ENCODE data around the gene CDC20. TPM values are rescaled to one million over a fixed set of nuclear protein-coding genes. Genes with fewer than 3 reads are reported as not detected.

The CDC20 gene
- total and polyA plus RNA-seq, 10 of the 15 experiments (the other 5 are each of a cell fraction or from before 2014, with no cell fraction given), result 36.3 to 347 (median 150) TPM

- TF ChIP-seq ZBTB40 (IDR thresholded peaks at IDR 0.05; ENCODE audit: borderline replicate concordance) (no peak), TAF1 (IDR thresholded peaks at IDR 0.05; ENCODE audit: borderline replicate concordance, low read depth, low read length) (no peak), MYC (IDR thresholded peaks at IDR 0.05; ENCODE audit: insufficient read depth, insufficient read length, insufficient replicate concordance, low read length, severe bottlenecking) (no peak), ZNF24 (IDR thresholded peaks at IDR 0.05) (no peak), SP1 (IDR thresholded peaks at IDR 0.05; ENCODE audit: low read depth, low read length) (no peak), HSF1 (IDR thresholded peaks at IDR 0.05; ENCODE audit: low read depth, low read length) (no peak), RUNX3 (IDR thresholded peaks at IDR 0.05; ENCODE audit: low read length) (peak; percentile 30; the same call in 1 of the 2 replicates), TCF7 (IDR thresholded peaks at IDR 0.05; ENCODE audit: borderline replicate concordance) (no peak)
- TF ChIP-seq, protein P1, sequence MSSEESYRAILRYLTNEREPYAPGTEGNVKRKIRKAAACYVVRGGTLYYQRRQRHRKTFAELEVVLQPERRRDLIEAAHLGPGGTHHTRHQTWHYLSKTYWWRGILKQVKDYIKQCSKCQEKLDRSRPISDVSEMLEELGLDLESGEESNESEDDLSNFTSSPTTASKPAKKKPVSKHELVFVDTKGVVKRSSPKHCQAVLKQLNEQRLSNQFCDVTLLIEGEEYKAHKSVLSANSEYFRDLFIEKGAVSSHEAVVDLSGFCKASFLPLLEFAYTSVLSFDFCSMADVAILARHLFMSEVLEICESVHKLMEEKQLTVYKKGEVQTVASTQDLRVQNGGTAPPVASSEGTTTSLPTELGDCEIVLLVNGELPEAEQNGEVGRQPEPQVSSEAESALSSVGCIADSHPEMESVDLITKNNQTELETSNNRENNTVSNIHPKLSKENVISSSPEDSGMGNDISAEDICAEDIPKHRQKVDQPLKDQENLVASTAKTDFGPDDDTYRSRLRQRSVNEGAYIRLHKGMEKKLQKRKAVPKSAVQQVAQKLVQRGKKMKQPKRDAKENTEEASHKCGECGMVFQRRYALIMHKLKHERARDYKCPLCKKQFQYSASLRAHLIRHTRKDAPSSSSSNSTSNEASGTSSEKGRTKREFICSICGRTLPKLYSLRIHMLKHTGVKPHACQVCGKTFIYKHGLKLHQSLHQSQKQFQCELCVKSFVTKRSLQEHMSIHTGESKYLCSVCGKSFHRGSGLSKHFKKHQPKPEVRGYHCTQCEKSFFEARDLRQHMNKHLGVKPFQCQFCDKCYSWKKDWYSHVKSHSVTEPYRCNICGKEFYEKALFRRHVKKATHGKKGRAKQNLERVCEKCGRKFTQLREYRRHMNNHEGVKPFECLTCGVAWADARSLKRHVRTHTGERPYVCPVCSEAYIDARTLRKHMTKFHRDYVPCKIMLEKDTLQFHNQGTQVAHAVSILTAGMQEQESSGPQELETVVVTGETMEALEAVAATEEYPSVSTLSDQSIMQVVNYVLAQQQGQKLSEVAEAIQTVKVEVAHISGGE (CRISPR knock-in tag; IDR thresholded peaks at IDR 0.05), result no peak
- TF ChIP-seq, protein P2, sequence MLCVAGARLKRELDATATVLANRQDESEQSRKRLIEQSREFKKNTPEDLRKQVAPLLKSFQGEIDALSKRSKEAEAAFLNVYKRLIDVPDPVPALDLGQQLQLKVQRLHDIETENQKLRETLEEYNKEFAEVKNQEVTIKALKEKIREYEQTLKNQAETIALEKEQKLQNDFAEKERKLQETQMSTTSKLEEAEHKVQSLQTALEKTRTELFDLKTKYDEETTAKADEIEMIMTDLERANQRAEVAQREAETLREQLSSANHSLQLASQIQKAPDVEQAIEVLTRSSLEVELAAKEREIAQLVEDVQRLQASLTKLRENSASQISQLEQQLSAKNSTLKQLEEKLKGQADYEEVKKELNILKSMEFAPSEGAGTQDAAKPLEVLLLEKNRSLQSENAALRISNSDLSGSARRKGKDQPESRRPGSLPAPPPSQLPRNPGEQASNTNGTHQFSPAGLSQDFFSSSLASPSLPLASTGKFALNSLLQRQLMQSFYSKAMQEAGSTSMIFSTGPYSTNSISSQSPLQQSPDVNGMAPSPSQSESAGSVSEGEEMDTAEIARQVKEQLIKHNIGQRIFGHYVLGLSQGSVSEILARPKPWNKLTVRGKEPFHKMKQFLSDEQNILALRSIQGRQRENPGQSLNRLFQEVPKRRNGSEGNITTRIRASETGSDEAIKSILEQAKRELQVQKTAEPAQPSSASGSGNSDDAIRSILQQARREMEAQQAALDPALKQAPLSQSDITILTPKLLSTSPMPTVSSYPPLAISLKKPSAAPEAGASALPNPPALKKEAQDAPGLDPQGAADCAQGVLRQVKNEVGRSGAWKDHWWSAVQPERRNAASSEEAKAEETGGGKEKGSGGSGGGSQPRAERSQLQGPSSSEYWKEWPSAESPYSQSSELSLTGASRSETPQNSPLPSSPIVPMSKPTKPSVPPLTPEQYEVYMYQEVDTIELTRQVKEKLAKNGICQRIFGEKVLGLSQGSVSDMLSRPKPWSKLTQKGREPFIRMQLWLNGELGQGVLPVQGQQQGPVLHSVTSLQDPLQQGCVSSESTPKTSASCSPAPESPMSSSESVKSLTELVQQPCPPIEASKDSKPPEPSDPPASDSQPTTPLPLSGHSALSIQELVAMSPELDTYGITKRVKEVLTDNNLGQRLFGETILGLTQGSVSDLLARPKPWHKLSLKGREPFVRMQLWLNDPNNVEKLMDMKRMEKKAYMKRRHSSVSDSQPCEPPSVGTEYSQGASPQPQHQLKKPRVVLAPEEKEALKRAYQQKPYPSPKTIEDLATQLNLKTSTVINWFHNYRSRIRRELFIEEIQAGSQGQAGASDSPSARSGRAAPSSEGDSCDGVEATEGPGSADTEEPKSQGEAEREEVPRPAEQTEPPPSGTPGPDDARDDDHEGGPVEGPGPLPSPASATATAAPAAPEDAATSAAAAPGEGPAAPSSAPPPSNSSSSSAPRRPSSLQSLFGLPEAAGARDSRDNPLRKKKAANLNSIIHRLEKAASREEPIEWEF (IDR thresholded peaks at IDR 0.05; ENCODE audit: insufficient replicate concordance, low read depth, low read length), result no peak
Measured at GRCh38 chr1:43348809-43349593, 9.8 kb upstream of the CDC20 start (continued).

All from GM12878 (cell line).